Adrenal gland (tissue), 12 donors: ENCODE results near the gene FMN2. TPM values are rescaled to one million over a fixed set of nuclear protein-coding genes. Genes with fewer than 3 reads are reported as not detected.
"Not testable (repeated sequence)": the region's sequence is repeated elsewhere in the genome, so short reads cannot be mapped to it uniquely, and the experiment has no call there.

Source experiments
- DNase-seq, 7 donors: peaks; one replicate each; pipeline ENCODE4 v3.0.0-alpha.2; 2019 to 2020
- H3K27ac ChIP-seq, 5 donors: fragments of 200-600 bp; sonication (generic) in 4 of 5; 1 replicate in 3 of 5; 2 replicates in 2 of 5; pipeline versions ENCODE4 v1.5.1 to v1.8.0; 2016 to 2020; ENCODE audit warnings: mild to moderate bottlenecking in 1 of 5
- H3K27me3 ChIP-seq: fragments of 200-600 bp; 2 replicates; pipeline ENCODE4 v1.8.0; 2021
- H3K36me3 ChIP-seq, 2 donors: fragments of 200-600 bp; replicated peaks in 1 of 2; 1 replicate in 1 of 2; 2 replicates in 1 of 2; pipeline versions ENCODE4 v1.5.1 to v1.8.0; 2018 to 2022
- H3K4me1 ChIP-seq, 2 donors: fragments of 200-600 bp; replicated peaks in 1 of 2; 1 replicate in 1 of 2; 2 replicates in 1 of 2; pipeline versions ENCODE4 v1.5.1 to v1.8.0; 2018 to 2021
- H3K4me3 ChIP-seq, 4 donors: fragments of 200-600 bp; sonication (generic) in 3 of 4; one replicate each; pipeline ENCODE4 v1.5.1; 2016 to 2018
- H3K9me3 ChIP-seq, 3 donors: fragments of 200-600 bp; sonication (generic) in 1 of 3; replicated peaks in 1 of 3; 1 replicate in 2 of 3; 2 replicates in 1 of 3; pipeline versions ENCODE4 v1.5.1 to v1.8.0; 2016 to 2021
- POLR2A ChIP-seq, 2 donors: fragments of 450-650 bp; IDR thresholded peaks; one replicate each; pipeline ENCODE4 v1.6.1; 2017; ENCODE audit warnings: antibody characterized with exemption in 2 of 2, mild to moderate bottlenecking in 2 of 2, moderate library complexity in 1 of 2
- WGBS, 4 donors: extraction: QIAGEN DNeasy Blood & Tissue Kit in 2 of 4; methylation state at CpG; one replicate each; pipeline versions ENCODE4 v1.1.5 to v1.1.7; 2013 to 2017; 5-methylcytosine and 5-hydroxymethylcytosine counted together
- intact Hi-C, 2 donors: fragments of 100-400 bp; cut with DNase I; formaldehyde crosslinking; loops; one replicate each; pipeline versions ENCODE4 v1.14.1 to v1.15.0; 2022 to 2023
- polyA plus RNA-seq, 3 donors: library from polyadenylated mRNA; stranded (reverse); fragments of 200-250 nt in 2 of 3; fragments of 350-450 nt in 1 of 3; fragmentation: Illumina TruSeq in 1 of 3; extraction: RNeasy Lipid Tissue Mini Kit (QIAGEN cat#74804) in 1 of 3; gene quantifications; one replicate each; pipeline ENCODE4 v1.2.3, GENCODE V29; 2013 to 2014
- total RNA-seq, 9 donors: library from RNA; depleted of rRNA in 4 of 9; stranded (reverse); fragments of >200 nt in 4 of 9; fragments of 120-200 nt in 1 of 9; fragmentation: NEBNext Ultra II Directional in 1 of 9; extraction: Animal tissue kit (Norgen Biotek cat#: 25700) in 1 of 9; gene quantifications; one replicate each; pipeline versions ENCODE4 v1.1.0 to v1.2.4, GENCODE V29; 2013 to 2023
- TF ChIP-seq, protein P1 (sequence below), 6 experiments: fragments of 450-650 bp in 4 of 6; fragments of 200-600 bp in 2 of 6; sonication (generic) in 1 of 6; IDR thresholded peaks; 1 replicate in 5 of 6; 2 replicates in 1 of 6; pipeline versions ENCODE4 v1.5.1 to v1.8.0; 2016 to 2021; ENCODE audit warnings: antibody characterized with exemption in 6 of 6, mild to moderate bottlenecking in 2 of 6, moderate library complexity in 1 of 6
- donor health status: healthy with polysubstance abuse.
- donor health status: Bipolar disorder and iron deficiency.
- donor health status: DM: yes; HTN: yes; CAD: no.
- donor health status: DM: no; HTN: no; CAD: no.
- donor health status: DM: no; HTN: no; CAD: no.
- donor health status: DM: yes; HTN: yes; CAD: no.

Gene FMN2
- total and polyA plus RNA-seq, 12 donors = 0.69 to 9.8 (median 3.1) TPM

DNA sequence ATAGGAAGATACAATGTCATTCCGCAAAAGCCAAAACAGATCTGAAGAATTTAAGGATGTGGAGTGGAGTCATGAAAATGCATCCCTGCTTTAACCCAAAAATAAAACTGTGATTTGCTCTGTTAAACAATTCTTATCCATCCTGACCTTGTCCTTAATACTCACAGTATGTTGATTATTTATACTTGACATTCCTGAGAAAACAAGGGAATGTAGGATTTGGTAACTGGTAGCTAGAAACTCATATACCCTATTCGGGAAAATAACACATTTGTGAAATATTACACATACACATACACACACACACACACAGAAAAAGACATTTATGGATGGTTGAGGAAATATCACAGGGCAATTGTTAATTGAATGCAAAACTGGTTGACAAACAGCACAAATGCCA, 80.2 kb downstream of the FMN2 start:
- 74 to 87% (median 76%) methylated on average over 2 of the region's 2 CpGs for WGBS, 4 donors
- TF ChIP-seq, protein P1, sequence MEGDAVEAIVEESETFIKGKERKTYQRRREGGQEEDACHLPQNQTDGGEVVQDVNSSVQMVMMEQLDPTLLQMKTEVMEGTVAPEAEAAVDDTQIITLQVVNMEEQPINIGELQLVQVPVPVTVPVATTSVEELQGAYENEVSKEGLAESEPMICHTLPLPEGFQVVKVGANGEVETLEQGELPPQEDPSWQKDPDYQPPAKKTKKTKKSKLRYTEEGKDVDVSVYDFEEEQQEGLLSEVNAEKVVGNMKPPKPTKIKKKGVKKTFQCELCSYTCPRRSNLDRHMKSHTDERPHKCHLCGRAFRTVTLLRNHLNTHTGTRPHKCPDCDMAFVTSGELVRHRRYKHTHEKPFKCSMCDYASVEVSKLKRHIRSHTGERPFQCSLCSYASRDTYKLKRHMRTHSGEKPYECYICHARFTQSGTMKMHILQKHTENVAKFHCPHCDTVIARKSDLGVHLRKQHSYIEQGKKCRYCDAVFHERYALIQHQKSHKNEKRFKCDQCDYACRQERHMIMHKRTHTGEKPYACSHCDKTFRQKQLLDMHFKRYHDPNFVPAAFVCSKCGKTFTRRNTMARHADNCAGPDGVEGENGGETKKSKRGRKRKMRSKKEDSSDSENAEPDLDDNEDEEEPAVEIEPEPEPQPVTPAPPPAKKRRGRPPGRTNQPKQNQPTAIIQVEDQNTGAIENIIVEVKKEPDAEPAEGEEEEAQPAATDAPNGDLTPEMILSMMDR (IDR thresholded peaks at IDR 0.05) = no peak
- Histone ChIP-seq H3K4me1 (no peaks in the 10 kb centered on the region), H3K27ac (no peak overlapping the region), H3K27me3 (no peaks in the 10 kb centered on the region), H3K4me3 (no peak overlapping the region), H3K9me3 (no peaks in the 10 kb centered on the region), H3K36me3 (no peaks in the 10 kb centered on the region)
- DNase-seq = no peak
- intact Hi-C loops = no loop called here

DNA sequence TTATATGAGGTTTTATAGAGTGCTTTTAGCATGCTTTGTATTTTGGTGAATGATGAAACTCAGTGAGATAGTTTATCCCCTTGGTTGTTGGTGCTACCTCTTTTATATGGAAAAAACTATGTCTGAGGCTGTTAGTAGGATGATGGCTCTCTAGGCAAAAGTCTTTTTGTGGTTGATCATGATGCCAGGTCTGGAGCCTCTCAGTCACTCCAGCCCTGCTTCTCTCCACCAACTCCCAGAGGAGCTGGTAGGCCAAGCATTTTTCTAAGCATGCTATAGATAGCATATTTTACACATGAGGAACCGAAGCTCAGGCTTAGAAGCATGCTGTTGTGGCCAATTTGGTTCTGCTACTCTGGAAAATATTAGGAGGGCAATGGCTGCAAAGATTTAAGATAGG, 82.2 kb downstream of the FMN2 start:
- intact Hi-C loops = no loop called here
- TF ChIP-seq, protein P1 (IDR thresholded peaks at IDR 0.05) = no peak
- no peak for TF ChIP-seq POLR2A (IDR thresholded peaks at IDR 0.05)
- no peaks in the 10 kb centered on the region for H3K9me3 ChIP-seq
- WGBS, 4 donors = 64 to 90% (median 81%) methylated on average over 1 of the region's 1 CpG
- DNase-seq = no peak
- no peaks in the 10 kb centered on the region for H3K36me3 ChIP-seq
- H3K27me3 ChIP-seq = no peaks in the 10 kb centered on the region
- no peaks in the 10 kb centered on the region for H3K4me1 ChIP-seq
- no peak overlapping the region for H3K4me3 ChIP-seq
- no peak overlapping the region for H3K27ac ChIP-seq

DNA sequence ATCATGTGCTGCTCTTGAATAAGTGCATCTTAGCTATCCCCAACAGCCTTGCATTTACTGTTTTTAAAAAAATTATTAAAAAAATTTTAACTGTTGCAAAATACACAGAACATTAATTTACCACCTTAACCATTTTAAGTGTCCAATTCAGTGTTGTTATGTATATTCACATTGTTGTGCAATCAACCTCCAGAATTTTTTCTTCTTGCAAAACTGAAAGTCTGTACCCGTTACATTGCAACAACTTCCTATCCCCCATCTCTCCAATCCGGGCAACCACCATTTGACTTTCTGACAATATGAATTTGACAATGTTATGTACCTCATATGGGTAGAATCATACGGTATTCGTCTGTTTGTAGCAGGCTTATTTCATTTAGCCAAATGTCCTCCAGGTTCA, 83.1 kb downstream of the FMN2 start:
- Histone ChIP-seq H3K4me3 (no peak overlapping the region), H3K27ac (no peak overlapping the region), H3K27me3 (no peaks in the 10 kb centered on the region), H3K36me3 (no peaks in the 10 kb centered on the region), H3K9me3 (no peaks in the 10 kb centered on the region), H3K4me1 (no peaks in the 10 kb centered on the region)
- no peak for TF ChIP-seq POLR2A (IDR thresholded peaks at IDR 0.05)
- TF ChIP-seq, protein P1 (IDR thresholded peaks at IDR 0.05) = no peak
- WGBS, 4 donors = 73 to 86% (median 80%) methylated on average over 4 of the region's 4 CpGs
- DNase-seq = no peak
- intact Hi-C loops = no loop called here

DNA sequence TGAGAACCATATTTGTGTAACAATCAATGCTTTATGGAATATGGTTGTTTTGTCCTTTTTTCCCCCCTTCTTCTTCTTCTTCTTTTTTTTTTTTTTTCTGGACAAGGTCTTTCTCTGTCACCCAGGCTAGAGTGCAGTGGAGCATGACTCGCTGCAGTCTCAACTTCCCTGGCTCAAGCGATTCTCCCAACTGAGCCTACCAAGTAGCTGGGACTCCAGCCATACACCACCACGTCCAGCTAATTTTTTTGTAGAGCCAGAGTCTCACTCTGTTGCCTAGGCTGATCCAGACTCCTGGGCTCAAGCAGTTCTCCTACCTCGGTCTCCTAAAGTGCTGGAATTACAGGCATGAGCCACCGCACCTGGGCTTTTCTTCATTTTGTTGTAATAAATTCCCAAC, 86.7 kb downstream of the FMN2 start:
- no peak overlapping the region for H3K4me3 ChIP-seq
- no peak for TF ChIP-seq POLR2A (IDR thresholded peaks at IDR 0.05)
- TF ChIP-seq, protein P1 (IDR thresholded peaks at IDR 0.05) = no peak
- no peaks in the 10 kb centered on the region for H3K9me3 ChIP-seq
- H3K27me3 ChIP-seq = no peaks in the 10 kb centered on the region
- no peaks in the 10 kb centered on the region for H3K4me1 ChIP-seq
- intact Hi-C loops = no loop called here
- WGBS, 4 donors = 81 to 86% (median 85%) methylated on average over 5 of the region's 5 CpGs
- H3K27ac ChIP-seq = no peak overlapping the region
- H3K36me3 ChIP-seq = no peaks in the 10 kb centered on the region
- no peak for DNase-seq

DNA sequence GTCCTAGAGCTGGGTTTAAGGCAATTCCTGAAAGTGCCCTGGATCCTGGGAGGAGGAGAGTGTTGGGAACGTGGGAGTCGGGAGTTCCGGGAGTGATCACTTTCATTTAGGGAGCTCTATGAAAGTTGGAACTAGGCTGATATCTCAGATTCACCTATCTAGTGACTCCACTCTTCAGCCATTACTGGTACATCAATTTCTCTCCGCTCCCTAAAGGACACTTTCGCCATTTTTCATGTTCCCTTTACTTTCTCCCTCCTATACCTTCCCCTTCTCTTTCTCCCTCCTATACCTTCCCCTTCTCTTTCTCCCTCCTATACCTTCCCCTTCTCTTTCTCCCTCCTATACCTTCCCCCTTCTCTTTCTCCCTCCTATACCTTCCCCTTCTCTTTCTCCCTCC, 93.0 kb downstream of the FMN2 start:
- intact Hi-C loops = loop anchor here in 1 of 2 donors (10.0 kb wide), 1 partner anchor 510 kb away; no protein-coding TSS in a partner anchor
- not testable (repeated sequence) for H3K36me3 ChIP-seq, H3K27ac ChIP-seq, H3K27me3 ChIP-seq, H3K4me3 ChIP-seq, DNase-seq, H3K4me1 ChIP-seq, H3K9me3 ChIP-seq
- 85 to 95% (median 90%) methylated on average over 5 of the region's 5 CpGs for WGBS, 4 donors
